GM19467 (cell line): Measurements from ENCODE around the gene SPTBN2.

ENCODE experiments used
- ATAC-seq: cut with Tn5 transposase; IDR thresholded peaks from one replicate; pipeline ENCODE4 v1.9.1; 2021; ENCODE audit warnings: mild to moderate bottlenecking, moderate library complexity; ENCODE audit not compliant: unreplicated experiment

Gene SPTBN2

GRCh38 chr11:66686100-66686785 is 42.8 kb downstream of the SPTBN2 start:
- ATAC-seq: no peak

GRCh38 chr11:66685276-66686099 is 43.5 kb downstream of the SPTBN2 start:
- no peak for ATAC-seq

- no peak for ATAC-seq
These were observed 44.4 kb downstream of the SPTBN2 start for GRCh38 chr11:66684635-66685034.

DNA sequence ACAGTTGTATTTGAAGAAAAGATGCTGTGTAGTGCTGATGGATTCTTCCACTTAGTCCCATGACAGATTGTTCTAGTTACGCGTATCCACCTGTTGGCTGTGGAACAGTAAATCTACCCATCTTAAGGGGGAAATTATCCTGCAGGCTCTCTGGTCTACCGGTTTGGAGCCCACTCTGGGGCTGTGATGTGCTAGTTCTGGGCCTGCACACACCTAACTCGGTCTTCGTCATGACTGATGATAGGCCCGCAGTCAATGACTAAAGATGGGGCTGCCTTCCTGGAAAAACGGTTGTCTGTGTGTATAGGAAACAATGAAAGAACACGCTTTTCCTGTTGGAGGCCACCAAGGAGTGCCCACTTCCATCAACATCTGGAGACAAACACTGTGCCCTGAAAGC is 45.1 kb downstream of the SPTBN2 start:
- ATAC-seq: no peak

DNA sequence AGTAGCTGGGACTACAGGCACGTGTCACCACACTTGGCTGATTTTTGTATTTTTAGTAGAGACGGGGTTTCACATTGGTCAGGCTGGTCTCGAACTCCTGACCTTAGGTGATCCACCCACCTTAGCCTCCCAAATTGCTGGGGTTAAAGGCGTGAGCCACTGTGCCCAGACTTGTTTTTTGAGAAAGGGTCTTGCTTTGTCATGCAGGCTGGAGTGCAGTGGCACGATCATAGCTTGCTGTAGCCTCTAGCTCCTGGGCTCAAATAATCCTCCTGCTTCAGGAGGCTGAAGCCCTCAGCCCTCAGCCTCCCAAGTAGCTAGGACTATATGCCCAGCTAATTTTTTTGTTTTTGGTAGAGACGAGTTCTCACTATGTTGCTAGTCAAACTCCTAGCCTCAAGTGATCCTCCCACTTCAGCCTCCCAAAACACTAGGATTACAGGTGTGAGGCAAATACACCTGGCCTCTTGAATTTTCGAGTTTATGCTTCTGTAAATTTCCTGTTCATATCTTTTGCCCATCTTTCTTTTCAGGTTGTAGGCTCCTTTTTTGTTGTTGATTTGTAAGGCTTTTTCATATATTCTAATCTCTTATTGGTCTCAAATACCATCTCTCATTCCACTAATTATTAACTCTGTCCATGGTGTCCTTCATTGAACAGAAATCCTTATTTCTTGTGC is 47.9 kb downstream of the SPTBN2 start:
- no peak for ATAC-seq

- ATAC-seq: peak; percentile 83
These were observed 51.2 kb downstream of the SPTBN2 start, which contains the start of gene RBM4B for GRCh38 chr11:66677599-66678375. Gene RBM4B (minus strand): TSS chr11:66677887. CDS start chr11:66677079, 808 bp downstream.

GRCh38 chr11:66676931-66677598 is 52.0 kb downstream of the SPTBN2 start:
- no peak for ATAC-seq

DNA sequence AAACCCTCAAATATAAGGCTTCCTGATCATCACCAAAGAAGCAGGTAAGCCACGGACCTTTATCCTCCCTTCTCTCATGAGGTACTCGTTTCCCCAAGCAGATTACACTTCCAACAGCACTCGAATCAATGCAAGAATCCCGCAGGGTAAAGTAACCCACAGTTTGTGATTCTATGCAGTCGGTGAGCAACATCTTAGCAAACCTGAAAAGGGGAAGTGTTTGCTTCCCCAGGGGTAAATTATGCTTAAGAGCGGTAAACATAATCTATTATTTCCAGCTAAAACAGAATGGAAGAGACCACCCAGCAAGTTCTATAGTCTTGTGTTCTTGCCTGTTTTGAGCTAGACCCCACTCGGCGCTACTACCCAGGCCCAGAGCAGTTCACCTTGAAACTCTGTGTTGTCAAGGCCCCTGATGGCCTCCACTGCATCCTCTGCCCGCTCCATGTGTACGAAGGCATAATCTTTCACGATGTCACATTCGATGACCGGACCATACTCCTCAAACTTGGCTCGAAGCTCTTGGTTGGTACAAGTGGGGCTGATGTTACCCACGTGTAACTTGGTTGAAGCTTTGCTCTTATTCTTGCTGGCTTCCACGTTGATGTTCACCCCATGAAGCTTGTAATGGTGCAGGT is 52.6 kb downstream of the SPTBN2 start:
- ATAC-seq: no peak

DNA sequence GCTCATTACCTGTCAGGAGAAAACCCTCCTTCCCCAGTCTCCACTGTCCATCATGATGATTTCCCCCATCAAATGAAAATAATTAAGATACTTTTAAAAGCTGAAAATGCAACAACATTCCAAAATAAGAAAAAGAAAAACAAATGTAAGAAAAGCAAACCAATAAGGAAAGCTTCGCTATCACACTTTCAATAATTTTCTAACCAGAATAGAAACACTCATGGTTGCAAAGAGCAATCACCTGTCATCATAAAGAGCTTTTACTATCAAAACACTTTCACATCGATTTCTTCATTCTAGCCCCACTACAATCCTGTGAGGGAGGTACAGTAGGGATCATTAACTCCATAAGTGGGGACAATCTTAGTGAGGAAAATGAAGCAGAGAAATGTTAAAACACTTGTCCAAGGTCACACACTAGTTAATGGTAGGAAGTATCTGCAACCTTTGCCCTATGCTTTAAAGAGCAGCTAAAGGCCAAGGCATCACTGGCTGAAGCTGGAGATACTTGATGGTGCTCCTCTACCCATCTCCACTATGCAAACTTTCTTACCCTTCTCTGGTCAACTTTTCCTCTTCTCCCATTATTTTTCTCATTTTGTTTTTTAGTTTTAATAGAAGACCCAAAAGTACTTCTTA is 53.9 kb downstream of the SPTBN2 start:
- no peak for ATAC-seq

DNA sequence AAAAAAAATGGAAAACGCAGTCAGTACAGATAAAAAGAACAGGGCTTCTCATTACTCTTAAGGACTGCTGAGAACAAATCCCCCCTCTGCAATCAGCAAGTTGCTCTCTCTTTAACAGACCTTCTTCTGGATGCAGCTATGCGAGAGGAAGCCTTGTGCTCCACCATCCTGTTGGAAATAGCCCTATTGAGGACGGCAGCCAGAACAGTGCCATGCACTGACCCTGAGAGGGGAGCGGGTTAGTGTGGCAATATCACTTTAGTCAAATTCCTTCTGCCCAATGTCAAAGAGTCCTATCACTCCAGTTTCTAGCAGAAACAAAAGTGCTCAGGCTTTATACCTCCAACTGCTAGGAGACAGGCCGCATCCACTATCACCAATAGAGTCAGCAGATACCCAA is 58.2 kb downstream of the SPTBN2 start:
- no peak for ATAC-seq

GRCh38 chr11:66665369-66665768 is 63.6 kb downstream of the SPTBN2 start:
- ATAC-seq: no peak

- no peak for ATAC-seq
These were observed 65.2 kb downstream of the SPTBN2 start for GRCh38 chr11:66663741-66664296.

DNA sequence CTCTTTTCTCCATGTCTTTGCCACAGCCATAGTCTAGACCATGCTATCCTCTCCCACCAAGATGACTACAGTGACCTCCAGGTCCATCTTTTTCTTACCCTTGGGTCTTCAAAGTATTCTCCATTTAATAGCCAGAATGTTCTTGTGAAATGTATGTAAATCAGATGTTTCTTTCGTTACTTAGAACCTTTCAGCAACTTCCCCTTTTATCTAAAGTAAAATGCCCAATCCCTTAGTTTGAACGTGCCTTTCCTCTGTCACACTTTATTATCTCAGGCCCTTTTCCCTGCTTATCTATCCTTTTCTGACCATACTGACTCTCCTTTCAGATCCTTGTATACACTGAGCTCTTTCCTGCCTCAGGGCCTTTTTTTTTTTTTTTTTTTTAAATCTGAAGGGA is 69.3 kb downstream of the SPTBN2 start:
- no peak for ATAC-seq

DNA sequence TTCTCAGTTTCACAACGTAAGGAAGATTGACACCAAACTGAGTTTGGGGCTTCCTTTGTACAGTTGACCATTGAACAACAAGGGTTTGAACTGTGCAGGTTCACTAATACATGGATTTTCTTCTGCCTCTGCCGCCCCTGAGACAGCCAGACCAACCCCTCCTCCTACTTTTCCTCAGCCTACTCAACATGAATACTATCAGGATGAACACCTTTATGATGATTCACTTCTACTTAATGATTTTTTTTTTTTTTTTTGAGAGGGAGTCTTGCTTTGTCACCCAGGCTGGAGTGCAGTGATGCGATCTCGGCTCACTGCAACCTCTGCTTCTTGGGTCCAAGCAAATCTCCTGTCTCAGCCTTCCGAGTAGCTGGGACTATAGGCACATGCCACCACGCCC is 75.9 kb downstream of the SPTBN2 start:
- no peak for ATAC-seq

DNA sequence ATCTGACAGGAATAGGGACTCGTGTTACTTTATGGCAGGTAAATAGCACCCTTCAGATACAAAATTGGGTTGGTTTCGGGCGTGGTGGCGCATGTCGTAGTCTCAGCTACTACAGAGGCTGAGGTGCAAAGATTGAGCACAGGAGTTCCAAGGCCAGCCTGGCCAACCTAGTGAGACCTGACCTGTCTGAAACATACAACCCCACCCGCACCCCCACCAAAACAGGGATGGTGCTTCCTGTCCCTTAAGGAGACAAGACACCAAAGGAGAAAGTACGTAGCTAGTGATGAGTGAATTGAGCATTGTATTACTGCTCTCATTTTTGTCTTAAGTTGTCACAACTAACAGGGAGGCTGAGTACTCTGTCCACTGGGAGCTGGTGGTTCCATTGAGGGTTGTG is 76.4 kb downstream of the SPTBN2 start:
- no peak for ATAC-seq

- ATAC-seq: no peak
These were observed 78.0 kb downstream of the SPTBN2 start for GRCh38 chr11:66651016-66651415.

DNA sequence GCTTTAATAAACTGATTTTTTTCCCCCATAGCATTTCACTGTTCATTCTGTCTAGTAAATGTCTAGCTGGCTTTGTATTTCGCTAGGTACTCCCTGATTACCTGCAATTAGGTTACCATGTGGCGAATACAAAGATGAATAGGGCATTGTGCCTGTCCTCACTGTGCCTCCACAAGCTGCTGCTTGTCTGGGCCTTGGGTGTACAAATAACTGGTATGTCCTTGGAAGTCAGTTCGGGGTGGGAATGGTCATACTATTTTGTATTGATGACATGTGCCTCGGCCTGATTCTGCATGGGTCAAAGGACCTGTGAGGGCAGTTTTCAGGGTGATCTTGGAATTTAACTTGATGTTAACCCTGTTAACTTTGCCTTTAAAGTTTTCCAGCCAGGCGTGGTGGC is 79.1 kb downstream of the SPTBN2 start:
- no peak for ATAC-seq

GRCh38 chr11:66646828-66647227 is 82.2 kb downstream of the SPTBN2 start:
- no peak for ATAC-seq

DNA sequence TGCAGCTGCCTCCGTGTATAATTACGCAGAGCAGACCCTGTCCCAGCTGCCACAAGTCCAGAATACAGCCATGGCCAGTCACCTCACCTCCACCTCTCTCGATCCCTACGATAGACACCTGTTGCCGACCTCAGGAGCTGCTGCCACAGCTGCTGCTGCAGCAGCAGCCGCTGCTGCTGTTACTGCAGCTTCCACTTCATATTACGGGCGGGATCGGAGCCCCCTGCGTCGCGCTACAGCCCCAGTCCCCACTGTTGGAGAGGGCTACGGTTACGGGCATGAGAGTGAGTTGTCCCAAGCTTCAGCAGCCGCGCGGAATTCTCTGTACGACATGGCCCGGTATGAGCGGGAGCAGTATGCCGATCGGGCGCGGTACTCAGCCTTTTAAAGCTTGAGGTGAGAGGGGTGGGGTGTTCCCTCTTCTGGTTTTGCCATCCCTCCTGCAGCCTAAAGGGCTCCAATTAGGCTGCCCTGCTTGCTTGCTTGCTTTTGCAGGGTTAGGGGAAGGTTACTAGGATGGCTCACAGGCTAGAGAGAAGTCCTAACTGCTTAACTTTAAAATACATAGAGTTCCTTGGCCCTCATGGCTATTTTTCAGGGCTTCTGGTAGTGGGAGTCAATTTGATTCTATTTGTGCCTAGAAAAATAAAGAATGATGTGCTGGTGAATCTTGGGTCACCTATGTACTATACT is 85.1 kb downstream of the SPTBN2 start:
- no peak for ATAC-seq
